Stimulated activated CD4-positive, alpha-beta T cell treated with anti-CD3 and anti-CD28 coated beads, TNF-alpha, amount 100 ng/mL, for 1 hour (primary cell): ENCODE results near the gene ZNF396.

Experiments
- DNase-seq, 3 donors: peaks; one replicate each; pipeline ENCODE4 v3.0.0-alpha.2; 2020; ENCODE audit warnings: low read depth in 3 of 3, low spot score in 1 of 3

The ZNF396 gene

DNA sequence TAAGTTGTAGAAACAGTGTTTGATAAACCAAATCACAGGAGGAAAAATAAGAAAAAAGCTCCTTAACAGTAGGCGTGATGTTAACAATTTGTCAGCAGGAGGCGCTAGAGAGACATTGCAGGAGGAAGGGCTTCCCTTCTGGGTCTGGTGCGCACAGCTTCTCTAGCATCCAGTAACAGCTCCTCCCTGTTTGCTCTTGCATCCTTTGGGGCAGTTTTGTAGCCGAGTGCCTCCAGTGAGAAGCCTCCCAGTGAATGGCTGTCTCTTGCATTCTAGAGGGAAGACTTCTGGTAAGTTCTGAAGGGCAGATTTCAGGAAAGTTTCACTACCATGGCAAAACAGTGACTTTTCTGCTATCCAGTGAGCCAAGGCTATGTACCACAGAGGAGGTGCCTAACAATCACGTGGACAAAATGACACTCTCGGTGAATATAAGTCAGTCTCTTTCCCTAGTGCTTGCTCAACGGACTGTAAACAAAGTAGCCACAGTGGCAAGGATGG is 9.5 kb upstream of the ZNF396 start:
- peak; percentile 8 to 31 (median 25) for DNase-seq

DNA sequence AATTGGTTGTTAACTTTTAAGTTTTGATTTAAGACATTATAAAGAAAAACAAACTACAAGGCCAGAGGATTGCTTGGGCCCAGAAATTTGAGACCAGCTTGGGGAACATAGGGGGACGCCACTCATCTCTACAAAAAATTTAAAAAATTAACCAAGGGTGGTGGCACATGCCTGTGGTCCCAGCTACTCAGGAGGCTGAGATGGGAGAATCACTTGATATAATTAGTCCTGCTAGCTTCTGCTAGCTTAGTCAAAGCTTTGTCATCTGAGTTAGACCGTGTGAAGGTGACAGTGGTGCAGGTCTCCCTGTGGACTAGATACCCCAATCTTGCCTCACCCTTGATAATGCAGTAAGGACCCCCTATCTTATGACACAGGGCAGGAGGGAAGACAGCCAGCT is 6.0 kb upstream of the ZNF396 start:
- no peak for DNase-seq

DNA sequence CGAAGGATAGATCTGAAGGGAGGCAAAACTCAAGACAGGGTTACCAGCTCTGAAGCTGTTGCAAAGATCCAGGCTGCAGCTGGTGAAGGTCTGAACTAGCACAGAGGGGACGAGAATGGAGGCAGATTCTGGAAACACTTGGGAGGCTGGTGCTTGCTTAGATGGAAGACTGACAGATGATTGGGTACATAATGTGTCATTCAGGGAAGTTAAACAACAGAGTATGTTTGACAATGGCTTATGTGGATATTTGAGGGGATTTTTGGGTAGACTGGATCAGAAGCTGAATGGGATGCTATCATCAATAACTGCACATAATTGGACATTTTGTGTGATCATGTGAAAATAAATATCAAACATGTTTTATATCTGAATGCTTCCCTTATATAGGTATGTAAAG is 2.3 kb upstream of the ZNF396 start:
- no peak for DNase-seq

DNA sequence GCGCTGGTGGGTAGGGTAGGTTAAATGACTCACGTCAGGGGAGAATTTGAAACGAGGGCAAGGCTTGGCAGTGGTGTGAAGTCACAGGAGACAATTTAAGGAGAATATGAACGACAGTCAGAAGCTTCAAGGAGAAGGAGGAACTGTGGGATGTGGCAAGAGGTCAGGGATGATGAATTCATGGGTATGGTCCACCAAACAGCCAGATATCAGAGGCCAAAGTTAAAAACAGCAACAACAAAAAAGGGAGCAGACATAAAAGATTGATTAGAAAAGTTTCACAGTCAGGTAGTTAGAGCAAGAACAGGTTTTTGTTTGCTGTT is 1.4 kb upstream of the ZNF396 start:
- no peak for DNase-seq

DNA sequence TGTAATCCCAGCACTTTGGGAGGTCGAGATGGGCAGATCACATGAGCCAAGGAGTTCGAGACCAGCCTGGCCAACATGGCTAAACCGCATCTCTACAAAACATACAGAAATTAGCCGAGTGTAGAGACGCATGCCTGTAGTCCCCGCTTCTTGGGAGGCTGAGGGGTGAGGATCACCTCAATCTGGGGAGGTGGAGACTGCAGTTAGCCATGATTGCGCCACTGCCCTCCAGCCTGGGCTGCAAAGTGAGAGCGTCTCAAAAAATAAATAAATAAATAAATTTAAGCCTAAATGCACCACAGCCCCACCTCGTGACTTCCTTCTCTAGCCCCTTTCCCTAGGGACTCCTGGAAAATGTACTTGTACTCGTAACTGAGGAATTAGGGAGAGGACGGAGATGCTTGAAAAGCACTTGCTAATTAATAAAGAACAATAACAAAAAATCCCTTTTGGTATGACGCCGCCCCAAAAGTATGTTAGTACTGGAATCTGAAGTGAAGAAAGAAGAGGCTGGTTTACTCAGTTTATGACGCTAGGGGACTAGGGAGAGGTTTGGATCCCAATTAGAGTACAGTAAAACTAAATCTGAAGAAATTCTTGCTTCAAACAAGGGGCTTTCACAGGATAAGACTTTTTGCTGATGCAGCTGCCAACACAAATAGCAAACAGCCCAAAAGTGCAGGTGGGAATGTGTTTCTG is 887 bp upstream of the ZNF396 start:
- no peak for DNase-seq

DNA sequence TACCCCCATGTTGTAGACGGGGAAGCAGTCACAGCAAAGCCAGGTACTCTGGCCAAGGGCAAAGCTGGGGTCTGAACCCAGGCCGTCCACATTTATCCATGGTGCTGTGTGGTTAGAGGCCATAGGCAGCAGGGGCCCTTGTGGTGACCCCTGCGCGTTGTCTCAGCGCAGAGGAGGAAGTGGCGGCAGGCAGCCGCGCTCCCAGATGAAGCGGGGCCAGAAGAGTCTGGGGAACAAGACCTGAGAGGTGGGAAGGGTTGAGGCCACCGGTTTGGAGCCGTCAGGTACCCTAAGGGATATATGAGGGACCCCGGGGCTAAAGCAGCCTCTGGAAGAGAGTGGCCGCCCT is 770 bp downstream of the ZNF396 start:
- DNase-seq = peak in 1 of 3 donors; percentile 2

DNA sequence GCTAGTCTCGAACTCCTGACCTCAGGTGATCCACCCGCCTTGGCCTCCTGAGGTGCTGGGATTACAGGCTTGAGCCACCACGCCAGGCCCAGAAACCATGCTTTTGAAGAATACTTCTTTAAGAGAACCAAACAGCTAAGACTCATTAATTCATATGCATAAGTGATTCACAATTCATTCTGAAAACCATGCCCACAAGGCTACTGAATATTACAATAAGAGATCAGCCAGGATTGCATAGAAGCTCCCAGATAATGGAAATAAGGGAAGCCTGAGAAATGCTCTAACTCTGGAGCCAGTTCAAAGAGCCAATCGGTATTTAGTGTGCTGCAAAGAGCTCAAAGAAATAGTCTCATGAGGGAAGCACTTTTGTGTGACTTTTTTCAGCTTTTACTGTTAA is 2.4 kb downstream of the ZNF396 start:
- DNase-seq = no peak

DNA sequence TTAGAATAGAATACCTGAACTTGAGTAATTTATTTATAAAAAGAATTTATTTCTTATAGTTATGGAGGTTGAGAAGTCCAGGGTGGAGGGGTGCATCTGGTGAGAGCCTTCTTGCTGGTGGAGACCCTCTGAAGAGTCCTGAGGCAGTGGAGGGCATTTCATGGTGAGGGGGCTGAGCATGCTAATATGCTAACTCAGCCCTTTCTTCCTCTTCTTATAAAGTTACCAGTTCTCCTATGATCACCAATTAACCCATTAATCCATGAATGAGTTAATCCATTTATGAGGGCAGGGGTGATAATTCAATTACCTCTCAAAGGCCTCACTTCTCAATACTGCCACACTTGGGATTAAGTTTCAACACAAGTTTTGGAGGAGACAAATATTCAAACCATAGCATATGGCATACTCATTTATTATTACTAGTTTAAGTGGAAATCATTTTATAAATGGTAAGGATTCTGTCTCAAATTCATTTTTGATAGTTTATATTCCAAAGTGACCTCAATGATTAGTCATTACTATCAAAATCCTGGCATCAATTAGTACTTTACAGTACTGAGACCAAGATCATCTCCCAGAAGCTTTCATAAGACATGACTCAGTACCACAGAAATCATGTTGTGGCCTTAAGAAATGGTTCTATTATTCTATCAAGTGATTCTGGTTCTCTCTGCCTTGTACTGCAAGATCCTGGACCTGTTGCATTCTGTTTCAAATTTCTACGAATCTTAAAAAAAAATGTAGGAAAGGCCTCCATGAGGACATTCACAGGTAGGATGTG is 5.5 kb downstream of the ZNF396 start:
- DNase-seq = no peak

DNA sequence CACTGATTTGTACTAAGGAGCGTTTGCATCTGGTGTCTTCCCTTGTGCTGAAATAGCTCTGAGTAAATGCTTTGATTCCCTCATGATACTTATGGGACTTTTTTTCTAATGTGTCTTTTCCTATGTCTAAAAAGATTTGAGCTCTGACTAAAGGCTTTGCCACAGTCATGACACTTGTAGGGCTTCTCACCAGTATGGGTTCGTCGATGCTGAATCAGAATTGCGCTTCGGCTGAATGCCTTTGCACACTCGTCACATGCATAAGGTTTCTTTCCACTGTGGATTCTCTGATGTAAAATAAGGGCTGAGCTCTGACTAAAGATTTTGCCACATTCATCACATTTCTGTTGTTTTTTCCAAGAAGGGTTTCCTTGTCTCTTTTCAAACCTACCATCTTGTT is 8.0 kb downstream of the ZNF396 start:
- no peak for DNase-seq

DNA sequence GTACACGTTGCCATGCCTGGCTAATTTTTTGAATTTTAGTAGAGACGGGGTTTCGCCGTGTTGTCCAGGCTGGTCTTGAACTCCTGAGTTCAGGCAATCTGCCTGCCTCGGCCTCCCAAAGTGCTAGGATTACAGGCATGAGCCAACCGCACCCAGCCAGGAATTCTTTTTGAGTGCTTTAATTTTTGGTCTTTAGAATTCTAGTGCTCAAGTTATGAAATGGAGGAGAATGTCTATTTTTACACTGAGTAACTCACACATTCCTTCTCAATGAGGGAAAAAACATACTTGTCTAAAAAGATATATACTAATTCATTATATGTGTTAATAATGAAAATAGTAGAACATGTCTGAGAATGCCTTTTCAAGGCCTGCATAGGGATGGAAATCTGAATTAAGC is 8.5 kb downstream of the ZNF396 start:
- DNase-seq = no peak

DNA sequence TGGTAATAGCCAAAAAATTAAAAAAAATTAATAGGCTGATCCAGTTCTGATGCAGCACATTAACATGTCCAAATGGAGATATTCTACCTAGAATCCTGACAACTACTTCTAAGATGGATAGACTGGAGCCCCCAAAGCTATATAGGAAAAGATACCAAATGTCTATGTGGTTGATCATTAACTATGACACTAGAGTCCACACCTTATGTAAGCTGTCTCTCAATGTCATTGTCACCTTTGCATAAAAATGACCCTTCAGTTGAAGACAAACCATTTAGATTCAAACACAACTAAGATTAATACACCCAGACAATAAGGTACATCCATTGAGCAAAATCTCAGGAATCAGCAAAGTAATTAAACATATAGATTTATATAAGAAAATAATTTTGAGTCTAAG is 14.6 kb downstream of the ZNF396 start:
- DNase-seq = no peak

DNA sequence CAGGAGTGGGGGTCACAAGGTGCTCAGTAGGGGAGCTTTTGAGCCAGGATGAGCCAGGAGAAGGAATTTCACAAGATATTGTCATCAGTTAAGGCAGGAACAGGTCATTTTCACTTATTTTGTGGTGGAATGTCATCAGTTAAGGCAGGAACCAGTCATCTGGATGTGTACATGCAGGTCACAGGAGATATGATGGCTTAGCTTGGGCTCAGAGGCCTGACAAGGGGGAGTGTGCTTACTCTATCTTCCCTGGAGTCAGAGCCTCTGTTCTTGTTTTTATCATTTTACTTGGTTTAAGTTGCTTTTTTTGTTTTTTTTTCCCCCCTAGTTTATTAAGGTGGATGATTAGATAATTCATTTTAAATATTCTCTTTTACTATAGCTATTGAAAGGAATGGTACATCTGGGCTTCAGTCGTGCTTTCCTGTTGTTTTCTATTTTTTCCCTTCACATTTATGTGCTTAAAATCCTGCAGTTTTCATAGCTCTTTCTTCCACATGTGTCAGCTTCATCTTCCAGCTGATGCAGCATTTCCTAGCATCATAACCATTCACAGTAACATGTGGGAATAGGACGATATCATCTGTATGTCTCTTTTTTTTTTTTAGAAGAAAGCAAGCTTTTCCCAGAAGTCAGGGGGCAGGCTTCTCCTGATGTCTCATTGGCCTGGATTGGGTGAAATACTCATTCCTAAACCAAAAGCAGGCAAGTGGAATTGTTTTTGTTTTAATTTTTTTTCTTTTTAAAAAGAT is 15.4 kb downstream of the ZNF396 start:
- no peak for DNase-seq

DNA sequence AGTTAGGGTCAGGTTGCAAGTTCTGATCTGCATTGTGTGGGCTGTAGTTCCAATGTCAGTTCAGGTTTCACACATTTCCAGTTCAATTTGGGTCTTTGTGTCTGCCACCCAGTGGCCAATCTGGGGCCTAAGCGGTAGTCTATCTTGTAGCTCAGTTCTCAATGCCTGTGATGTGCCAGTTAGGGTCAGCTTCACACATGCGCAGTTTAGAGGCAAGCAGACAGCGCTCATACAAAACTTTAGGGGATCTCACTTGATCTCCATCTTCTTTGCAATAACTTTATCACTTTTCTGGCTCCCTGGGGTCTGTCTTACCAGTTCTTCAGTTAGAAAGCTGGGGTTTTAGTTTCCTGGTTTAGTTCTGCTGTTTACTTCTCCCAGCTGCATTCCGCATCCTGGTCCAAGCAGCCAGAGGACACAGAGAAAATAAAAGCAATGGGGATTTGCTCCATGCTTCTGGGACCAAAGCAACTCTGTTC is 22.0 kb downstream of the ZNF396 start:
- peak in 2 of 3 donors; percentile 16 to 21 for DNase-seq

DNA sequence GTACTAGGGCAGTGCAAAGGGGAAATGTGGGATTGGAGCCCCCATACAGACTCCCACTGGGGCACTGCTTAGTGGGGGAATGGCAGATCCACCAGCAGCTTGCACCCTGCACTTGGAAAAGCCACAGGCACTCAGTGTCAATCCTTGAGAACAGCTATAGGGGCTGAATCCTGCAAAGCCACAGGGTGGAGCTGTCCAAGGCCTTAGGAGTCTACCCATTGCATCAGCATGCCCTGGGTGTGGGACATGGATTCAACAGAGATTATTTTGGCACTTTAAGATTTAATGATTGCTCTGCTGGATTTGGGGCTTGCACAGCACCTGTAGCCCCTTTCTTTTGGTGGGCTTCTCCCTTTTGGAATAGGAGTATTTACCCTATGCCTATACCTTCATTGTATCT is 24.4 kb downstream of the ZNF396 start:
- DNase-seq = no peak

DNA sequence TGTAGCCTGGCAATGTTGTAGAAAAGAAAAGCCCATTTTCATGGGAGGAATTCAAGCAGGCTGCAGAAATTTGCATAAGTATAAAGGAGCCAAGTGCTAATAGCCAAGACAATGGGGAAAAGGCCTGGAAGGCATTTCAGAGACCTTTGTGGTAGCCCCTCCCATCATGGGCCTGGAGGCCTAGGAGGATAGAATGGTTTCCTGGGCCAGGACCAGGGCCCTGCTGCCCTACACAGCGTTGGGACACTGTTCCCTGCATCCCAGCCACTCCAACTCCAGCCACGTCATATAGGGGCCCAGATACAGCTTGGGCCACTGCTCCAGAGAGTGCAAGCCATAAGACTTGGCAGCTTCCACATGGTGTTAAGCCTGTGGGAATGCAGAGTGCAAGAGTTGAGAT is 24.9 kb downstream of the ZNF396 start:
- no peak for DNase-seq

DNA sequence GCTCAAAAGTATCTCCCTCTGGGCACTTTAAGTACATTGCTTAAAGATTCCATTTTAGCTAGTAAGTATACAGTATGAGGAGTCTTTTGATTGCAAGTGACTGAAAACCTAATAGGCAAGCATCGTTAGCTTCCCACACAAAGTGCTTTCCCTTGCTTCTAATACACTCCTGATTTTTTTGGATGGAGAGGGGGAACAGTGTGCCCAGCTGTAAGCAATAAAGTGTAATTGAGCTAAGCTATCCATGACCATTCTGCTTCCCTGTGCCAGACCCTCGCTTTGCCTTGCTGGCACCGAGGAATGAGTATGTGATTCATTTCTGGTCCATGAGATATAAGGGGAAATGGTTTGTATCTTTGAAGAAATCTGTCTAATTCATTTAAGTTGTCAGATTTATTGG is 29.1 kb downstream of the ZNF396 start:
- DNase-seq = no peak

DNA sequence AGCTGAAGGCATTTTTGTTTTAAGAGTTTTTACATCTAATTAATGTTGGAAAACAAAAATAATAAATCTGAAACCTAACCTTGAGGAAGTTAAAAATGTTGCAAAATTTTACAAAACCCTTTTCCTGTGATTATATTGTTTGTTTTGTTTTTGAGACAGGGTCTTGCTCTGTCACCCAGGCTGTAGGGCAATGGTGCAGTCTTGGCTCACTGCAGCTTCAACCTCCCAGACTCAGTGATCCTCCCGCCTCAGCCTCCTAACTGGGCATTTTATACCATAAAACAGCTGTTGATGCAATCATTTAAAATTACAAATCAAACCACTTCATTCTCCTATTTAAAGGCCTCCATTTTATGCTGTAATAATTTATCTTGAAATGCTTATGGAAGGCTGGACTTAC is 31.2 kb downstream of the ZNF396 start:
- DNase-seq = no peak

DNA sequence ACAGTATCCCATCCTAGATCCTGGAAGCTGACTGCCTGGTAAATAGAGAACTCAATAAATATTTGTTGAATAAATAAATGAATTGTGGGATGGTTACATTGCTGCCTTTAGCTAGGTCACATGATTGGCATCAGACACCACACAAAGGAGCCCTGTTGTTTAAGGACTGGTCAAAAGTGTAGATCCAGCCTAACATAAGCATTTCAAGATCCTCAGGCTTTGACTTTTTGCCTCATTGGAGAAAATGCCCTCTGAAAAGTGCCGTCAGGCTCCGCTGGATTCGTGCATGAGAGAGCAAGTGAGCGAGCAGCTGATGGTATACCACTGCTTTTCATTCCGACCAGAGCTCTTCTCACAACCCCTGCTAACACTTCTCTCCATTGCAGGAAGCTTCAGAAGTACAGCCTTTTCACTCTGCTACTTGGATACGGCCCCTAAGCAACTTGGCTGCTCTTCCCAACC is 31.6 kb downstream of the ZNF396 start:
- DNase-seq = no peak

DNA sequence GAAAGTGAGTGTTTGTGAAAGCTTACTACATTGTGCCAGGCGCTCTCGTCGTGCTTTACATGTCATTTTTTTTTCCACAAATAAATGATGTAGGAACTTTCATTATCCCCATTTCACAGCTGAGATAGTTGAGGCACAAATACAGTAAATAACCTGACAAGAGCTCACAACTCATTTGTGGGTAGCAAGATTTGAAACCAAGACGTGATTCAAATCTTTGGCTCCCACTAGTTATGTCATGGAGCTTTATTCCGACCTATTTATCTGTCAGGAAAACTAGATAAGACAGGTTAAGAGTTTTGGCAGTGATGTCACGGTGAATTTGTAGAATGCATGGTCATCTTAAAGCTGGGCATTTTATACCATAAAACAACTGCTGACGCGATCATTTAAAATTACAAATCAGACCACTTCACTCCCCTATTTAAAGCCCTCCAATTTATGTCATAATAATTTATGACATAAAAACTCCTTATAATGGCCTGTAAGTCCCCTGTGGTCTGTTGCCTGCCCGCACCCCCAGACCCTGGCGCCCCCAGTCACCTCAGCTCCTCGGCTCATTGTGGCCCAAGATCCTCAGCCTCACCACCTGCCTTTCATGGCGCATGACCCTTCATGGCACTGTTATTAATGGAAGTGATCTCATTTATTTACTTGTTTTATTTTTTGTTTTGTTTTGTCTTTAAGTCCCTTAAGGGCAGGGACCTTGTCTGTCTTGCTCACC is 32.2 kb downstream of the ZNF396 start:
- no peak for DNase-seq

DNA sequence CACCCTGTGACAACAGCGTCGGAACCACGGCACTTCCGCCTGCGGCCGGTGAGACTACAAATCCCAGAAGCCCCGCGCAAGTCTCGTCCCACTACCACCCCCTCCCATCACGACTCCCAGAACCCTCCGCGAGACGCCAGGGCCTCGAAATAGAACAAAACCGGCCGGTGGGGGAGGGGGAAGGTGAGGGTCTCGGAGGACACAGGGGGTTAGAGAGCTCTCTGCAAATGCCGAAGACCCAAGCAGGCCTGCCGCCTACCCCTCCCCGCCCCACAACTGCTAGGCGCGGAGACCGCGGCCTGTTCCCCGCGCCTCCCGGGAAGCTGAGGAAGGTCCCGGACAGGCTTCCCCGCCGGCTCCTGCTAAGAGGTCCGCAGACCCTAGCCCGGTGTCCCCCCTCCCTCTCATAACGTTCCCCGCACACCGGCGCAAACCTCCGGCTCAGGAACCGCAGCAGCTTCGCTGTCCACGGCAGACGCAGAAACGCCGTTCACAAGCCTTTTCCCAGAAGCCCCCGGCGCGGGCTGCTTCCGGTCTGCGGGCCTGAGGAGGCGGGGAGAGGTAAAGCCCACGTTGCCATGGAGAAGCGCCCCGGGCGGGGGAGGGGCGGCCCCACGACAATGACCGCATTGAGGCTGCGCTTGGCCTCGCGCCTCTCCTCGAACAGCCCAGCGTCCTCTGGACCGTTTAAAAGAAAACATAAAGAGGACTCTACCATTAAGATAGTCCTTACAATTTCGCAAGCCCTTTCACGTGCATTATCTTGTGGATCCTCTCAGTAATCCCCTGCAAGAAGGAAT is 33.0 kb downstream of the ZNF396 start, which contains the start of gene ZNF24:
TSS of gene ZNF24 (minus strand) at position 485 of the 800 bp plus-strand sequence. CDS start 3,770 bp downstream, outside the sequence.
- DNase-seq = peak; percentile 67 to 86 (median 70)
